HG03064 (cell line): ENCODE measurements around the gene PC.
"Not testable (repeated sequence)": the region's sequence is repeated elsewhere in the genome, so short reads cannot be mapped to it uniquely, and the experiment has no call there.

ENCODE experiments used
- ATAC-seq: cut with Tn5 transposase; IDR thresholded peaks from one replicate; pipeline ENCODE4 v1.9.1; 2021; ENCODE audit warnings: low read depth; ENCODE audit not compliant: unreplicated experiment

Gene PC

GRCh38 chr11:66815646-66816045 is 142.5 kb downstream of the PC start:
- ATAC-seq = no peak

GRCh38 chr11:66814678-66815077 is 143.5 kb downstream of the PC start:
- no peak for ATAC-seq

- no peak for ATAC-seq
Observed at GRCh38 chr11:66810576-66811185, 147.5 kb downstream of the PC start.

DNA sequence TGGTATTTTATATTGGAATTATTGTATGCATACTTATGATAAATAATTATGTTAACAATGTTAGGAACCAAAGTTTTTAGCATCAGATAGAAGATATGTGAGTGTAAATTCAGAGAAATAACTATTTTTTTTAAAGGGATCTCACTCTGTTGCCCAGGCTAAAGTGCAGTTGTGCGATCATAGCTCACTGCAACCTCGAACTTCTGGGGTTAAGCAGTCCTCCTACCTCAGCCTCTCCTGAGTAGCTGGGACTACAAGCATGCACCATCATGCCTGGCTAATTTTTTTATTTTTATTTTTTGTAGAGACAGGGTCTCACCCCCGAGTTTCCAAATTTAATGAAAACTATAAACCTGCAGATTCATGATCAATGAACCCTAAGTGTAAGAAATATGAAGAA is 148.6 kb downstream of the PC start:
- no peak for ATAC-seq

- ATAC-seq = no peak
Observed at GRCh38 chr11:66800720-66801428, 157.3 kb downstream of the PC start.

- ATAC-seq = not testable (repeated sequence)
Observed at GRCh38 chr11:66799815-66800214, 158.4 kb downstream of the PC start.
